Stomach (tissue), 9 donors: ENCODE results near the gene C1orf21. TPM values are rescaled to one million over a fixed set of nuclear protein-coding genes. Genes with fewer than 3 reads are reported as not detected.

Experiments used
- DNase-seq, 2 donors: peaks; one replicate each; pipeline versions ENCODE4 v3.0.0 to v3.0.0-alpha.2; 2013 to 2019
- H3K27ac ChIP-seq, 5 donors: fragments of 200-600 bp in 4 of 5; sonication (generic) in 4 of 5; one replicate each; pipeline ENCODE4 v1.5.1; 2013 to 2019; ENCODE audit warnings: mild to moderate bottlenecking in 1 of 5, moderate library complexity in 1 of 5
- H3K27me3 ChIP-seq, 3 donors: fragments of 200-600 bp; sonication (generic); one replicate each; pipeline ENCODE4 v1.5.1; 2017 to 2019; ENCODE audit warnings: mixed run types in 1 of 3
- H3K36me3 ChIP-seq, 4 donors: fragments of 200-600 bp; sonication (generic); 1 replicate in 3 of 4; 2 replicates in 1 of 4; pipeline ENCODE4 v1.5.1; 2016 to 2019
- H3K4me1 ChIP-seq, 4 donors: fragments of 200-600 bp; sonication (generic); one replicate each; pipeline ENCODE4 v1.5.1; 2016 to 2019
- H3K4me3 ChIP-seq, 4 donors: fragments of 200-600 bp; sonication (generic) in 3 of 4; one replicate each; pipeline ENCODE4 v1.5.1; 2016 to 2019; ENCODE audit warnings: mild to moderate bottlenecking in 1 of 4
- H3K9me3 ChIP-seq, 4 donors: fragments of 200-600 bp; sonication (generic); one replicate each; pipeline ENCODE4 v1.5.1; 2016 to 2019
- EP300 ChIP-seq: sonication (generic); formaldehyde crosslinking; IDR thresholded peaks from one replicate; pipeline ENCODE4 v1.6.1; 2017; ENCODE audit warnings: antibody characterized with exemption
- POLR2A ChIP-seq, 4 donors: fragments of 450-650 bp; IDR thresholded peaks; one replicate each; pipeline ENCODE4 v1.6.1; 2016; ENCODE audit warnings: antibody characterized with exemption in 4 of 4, control low read depth in 2 of 4, mild to moderate bottlenecking in 1 of 4, moderate library complexity in 1 of 4
- POLR2AphosphoS5 ChIP-seq, 3 donors: sonication (generic); formaldehyde crosslinking; IDR thresholded peaks; one replicate each; pipeline ENCODE4 v1.6.1; 2016; ENCODE audit warnings: antibody characterized with exemption in 3 of 3
- WGBS, 5 donors: extraction: QIAGEN DNeasy Blood & Tissue Kit in 3 of 5; methylation state at CpG; one replicate each; pipeline versions ENCODE4 v1.1.5 to v1.1.7; 2013 to 2018; 5-methylcytosine and 5-hydroxymethylcytosine counted together
- intact Hi-C: fragments of 100-400 bp; cut with DNase I; formaldehyde crosslinking; loops from one replicate; pipeline ENCODE4 v1.15.1; 2023; ENCODE audit warnings: low total_unique reads
- polyA plus RNA-seq, 3 donors: library from polyadenylated mRNA; stranded (reverse); fragments of 200-250 nt; gene quantifications; one replicate each; pipeline ENCODE4 v1.2.3, GENCODE V29; 2013
- total RNA-seq, 5 donors: library from RNA; depleted of rRNA; stranded (reverse); fragments of >200 nt; gene quantifications; one replicate each; pipeline versions ENCODE4 v1.1.0 to v1.2.3, GENCODE V29; 2014 to 2016
- TF ChIP-seq, protein P1 (sequence below), 7 experiments: fragments of 450-650 bp in 4 of 7; fragments of 200-600 bp in 3 of 7; sonication (generic) in 3 of 7; IDR thresholded peaks; one replicate each; pipeline ENCODE4 v1.5.1; 2016 to 2019; ENCODE audit warnings: antibody characterized with exemption in 7 of 7, control low read depth in 2 of 7, mild to moderate bottlenecking in 1 of 7
- donor health status: healthy with polysubstance abuse.
- donor health status: Bipolar disorder and iron deficiency.
- donor health status: healthy.

The C1orf21 gene
- total and polyA plus RNA-seq, 8 donors: 10.1 to 114 (median 37.4) TPM

DNA sequence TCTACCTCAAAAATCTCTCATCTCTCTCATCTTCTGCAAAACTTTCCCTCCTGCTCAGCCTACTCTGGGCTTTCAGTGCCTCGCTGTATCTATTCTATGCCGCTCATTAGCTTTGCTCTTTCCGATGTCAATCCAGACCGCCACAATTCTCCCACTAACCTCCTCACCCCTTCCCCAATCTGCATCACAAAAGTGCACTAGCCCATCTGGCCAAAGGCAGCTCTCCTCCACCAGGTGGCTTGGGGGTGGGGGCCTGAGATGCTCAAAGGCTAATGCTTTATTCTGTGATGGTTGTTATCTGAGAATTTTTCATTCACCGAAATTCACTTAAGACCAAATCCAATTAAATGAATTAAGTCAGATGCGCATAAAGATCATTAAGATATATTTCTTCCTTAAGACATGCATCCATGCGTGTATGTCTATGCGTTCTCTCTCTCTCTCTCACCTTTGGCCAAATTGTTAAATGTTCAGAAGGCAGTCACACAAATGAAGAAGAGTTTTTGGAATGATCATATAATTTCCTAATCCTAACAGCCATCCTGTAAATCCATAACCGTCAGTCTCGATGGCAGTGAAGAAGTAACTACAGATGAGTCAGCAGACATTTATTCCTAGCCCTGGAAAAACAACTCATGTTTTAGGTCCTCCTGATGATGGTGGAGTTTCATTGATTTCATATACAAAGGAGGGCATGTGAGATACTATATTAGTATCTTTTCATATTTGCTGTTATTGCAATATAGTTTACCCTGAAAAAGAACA lies 111.3 kb downstream of the C1orf21 start:
- Histone ChIP-seq H3K9me3 (no peaks in the 10 kb centered on the region), H3K36me3 (no peaks in the 10 kb centered on the region), H3K27ac (no peak overlapping the region), H3K27me3 (no peaks in the 10 kb centered on the region), H3K4me1 (peaks cover 0 to 44% (median 17%) of the 10 kb centered on the region in 4 donors), H3K4me3 (no peak overlapping the region)
- intact Hi-C loops: no loop called here
- DNase-seq: no peak
- TF ChIP-seq EP300: no peak
- WGBS, 5 donors: 89 to 93% (median 91%) methylated on average over 10 of the region's 10 CpGs

DNA sequence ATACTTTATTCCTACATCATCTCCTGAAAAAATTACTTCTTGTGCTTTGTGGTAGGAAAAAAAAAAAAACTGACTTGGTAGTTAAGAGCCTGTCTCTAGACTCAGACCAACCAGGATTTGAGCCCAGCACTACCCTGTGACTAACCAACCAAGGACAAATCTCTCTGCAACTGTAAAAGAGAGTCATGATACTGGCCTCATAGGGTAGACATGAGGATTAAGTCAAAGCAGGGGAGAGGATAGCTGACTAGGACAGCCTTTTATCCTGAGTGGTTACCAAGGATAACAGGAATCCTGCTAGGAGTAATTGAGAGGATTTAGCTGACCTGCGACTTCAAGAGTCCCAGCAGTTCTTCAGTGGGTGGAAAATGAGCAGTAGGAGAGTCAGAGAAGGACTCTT lies 112.8 kb downstream of the C1orf21 start:
- intact Hi-C loops: no loop called here
- WGBS, 5 donors: 57 to 82% (median 80%) methylated on average over 1 of the region's 1 CpG

DNA sequence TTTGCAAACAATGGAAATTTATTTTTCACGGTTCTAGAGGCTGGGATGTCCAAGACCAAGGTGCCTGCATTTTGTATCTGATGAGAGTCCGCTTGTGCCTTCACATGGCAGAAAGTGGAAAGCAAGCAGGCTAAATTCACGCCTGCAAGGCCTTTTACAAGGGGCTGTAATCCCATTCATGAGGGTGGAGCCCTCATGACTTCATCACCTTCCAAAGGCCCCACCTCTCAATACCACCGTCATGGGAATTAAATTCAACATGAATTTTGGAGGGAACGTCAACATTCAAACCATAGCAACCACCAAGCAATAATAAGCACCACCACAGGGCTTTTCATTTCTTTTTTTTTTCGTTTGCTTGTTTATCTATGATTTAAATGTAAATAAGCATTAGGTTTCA lies 115.3 kb downstream of the C1orf21 start:
- TF ChIP-seq, protein P1, sequence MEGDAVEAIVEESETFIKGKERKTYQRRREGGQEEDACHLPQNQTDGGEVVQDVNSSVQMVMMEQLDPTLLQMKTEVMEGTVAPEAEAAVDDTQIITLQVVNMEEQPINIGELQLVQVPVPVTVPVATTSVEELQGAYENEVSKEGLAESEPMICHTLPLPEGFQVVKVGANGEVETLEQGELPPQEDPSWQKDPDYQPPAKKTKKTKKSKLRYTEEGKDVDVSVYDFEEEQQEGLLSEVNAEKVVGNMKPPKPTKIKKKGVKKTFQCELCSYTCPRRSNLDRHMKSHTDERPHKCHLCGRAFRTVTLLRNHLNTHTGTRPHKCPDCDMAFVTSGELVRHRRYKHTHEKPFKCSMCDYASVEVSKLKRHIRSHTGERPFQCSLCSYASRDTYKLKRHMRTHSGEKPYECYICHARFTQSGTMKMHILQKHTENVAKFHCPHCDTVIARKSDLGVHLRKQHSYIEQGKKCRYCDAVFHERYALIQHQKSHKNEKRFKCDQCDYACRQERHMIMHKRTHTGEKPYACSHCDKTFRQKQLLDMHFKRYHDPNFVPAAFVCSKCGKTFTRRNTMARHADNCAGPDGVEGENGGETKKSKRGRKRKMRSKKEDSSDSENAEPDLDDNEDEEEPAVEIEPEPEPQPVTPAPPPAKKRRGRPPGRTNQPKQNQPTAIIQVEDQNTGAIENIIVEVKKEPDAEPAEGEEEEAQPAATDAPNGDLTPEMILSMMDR (IDR thresholded peaks at IDR 0.05): no peak
- TF ChIP-seq POLR2A (IDR thresholded peaks at IDR 0.05) (no peak), POLR2AphosphoS5 (IDR thresholded peaks at IDR 0.05) (no peak), EP300 (no peak)
- WGBS, 5 donors: 75 to 87% (median 83%) methylated on average over 6 of the region's 6 CpGs
- intact Hi-C loops: no loop called here

More for the DNA sequence above, 112.8 kb downstream of the C1orf21 start:
- no peak for TF ChIP-seq POLR2AphosphoS5 (IDR thresholded peaks at IDR 0.05)
- no peak for TF ChIP-seq POLR2A (IDR thresholded peaks at IDR 0.05)
- TF ChIP-seq, protein P1 (IDR thresholded peaks at IDR 0.05): no peak
- no peak for TF ChIP-seq EP300
- no peak overlapping the region for H3K27ac ChIP-seq
- H3K4me1 ChIP-seq: peaks cover 0 to 43% (median 18%) of the 10 kb centered on the region in 4 donors
- no peaks in the 10 kb centered on the region for H3K9me3 ChIP-seq
- H3K36me3 ChIP-seq: no peaks in the 10 kb centered on the region
- no peak for DNase-seq
- no peak overlapping the region for H3K4me3 ChIP-seq
- H3K27me3 ChIP-seq: no peaks in the 10 kb centered on the region

DNA sequence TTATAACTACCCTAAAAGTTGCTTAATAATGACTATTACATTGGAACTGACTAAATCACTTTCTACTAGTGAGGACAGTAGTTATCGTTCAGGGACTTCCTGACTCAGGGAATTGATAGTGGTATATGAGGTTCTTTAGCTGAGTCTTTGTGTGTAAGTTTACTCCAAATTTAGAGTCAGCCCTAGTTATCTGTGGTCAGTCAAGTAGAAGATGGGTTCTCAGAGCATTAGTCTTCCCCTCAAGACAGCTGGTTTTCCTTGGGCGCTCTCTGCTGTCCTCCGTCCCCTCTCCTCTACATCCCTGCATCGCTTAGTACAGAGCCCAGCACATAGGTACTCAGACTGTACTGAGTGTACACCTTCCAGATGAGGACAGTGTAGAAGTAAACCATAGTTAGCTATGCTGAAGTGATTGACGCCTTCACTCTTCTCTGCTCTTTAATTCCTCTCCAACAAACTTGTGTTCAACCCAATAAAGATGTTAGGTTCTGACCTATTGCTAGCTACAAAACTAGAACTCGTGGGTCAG lies 116.5 kb downstream of the C1orf21 start:
- Histone ChIP-seq H3K4me1 (peaks cover 0 to 48% (median 27%) of the 10 kb centered on the region in 4 donors), H3K9me3 (no peaks in the 10 kb centered on the region), H3K4me3 (no peak overlapping the region), H3K27me3 (no peaks in the 10 kb centered on the region), H3K36me3 (no peaks in the 10 kb centered on the region), H3K27ac (no peak overlapping the region)
- DNase-seq: no peak
- intact Hi-C loops: no loop called here
- 86 to 92% (median 90%) methylated on average over 6 of the region's 6 CpGs for WGBS, 5 donors
- TF ChIP-seq POLR2A (IDR thresholded peaks at IDR 0.05) (no peak), POLR2AphosphoS5 (IDR thresholded peaks at IDR 0.05) (no peak), EP300 (no peak)
- TF ChIP-seq, protein P1 (IDR thresholded peaks at IDR 0.05): no peak

More for the DNA sequence above, 115.3 kb downstream of the C1orf21 start:
- Histone ChIP-seq H3K27ac (no peak overlapping the region), H3K27me3 (no peaks in the 10 kb centered on the region), H3K4me3 (no peak overlapping the region), H3K4me1 (peaks cover 0 to 39% (median 22%) of the 10 kb centered on the region in 4 donors), H3K9me3 (no peaks in the 10 kb centered on the region), H3K36me3 (no peaks in the 10 kb centered on the region)
- DNase-seq: no peak
